NB4 (cell line): Measurements from ENCODE around the gene ACSS3.

Source experiments
- DNase-seq: peaks from one replicate; pipeline ENCODE4 v3.0.0; 2010; ENCODE audit warnings: low read depth
- H3K4me3 ChIP-seq: one replicate; pipeline ENCODE4 v1.5.1; 2011; ENCODE audit warnings: mild to moderate bottlenecking, low read depth, low read length, moderate library complexity
- MYC ChIP-seq: IDR thresholded peaks from 2 replicates; pipeline ENCODE4 v1.6.1; 2011; ENCODE audit warnings: low read depth, low read length
- POLR2A ChIP-seq: IDR thresholded peaks from 2 replicates; pipeline ENCODE4 v1.6.1; 2011; ENCODE audit warnings: mild to moderate bottlenecking; ENCODE audit not compliant: insufficient read length; ENCODE audit errors: extremely low read depth
- TF ChIP-seq, protein P1 (sequence below): IDR thresholded peaks from 2 replicates; pipeline ENCODE4 v1.6.1; 2011; ENCODE audit warnings: low read depth, low read length
- TF ChIP-seq, protein P2 (sequence below): IDR thresholded peaks from one replicate; pipeline ENCODE4 v1.5.1; 2012; ENCODE audit warnings: low read depth, low read length

Gene ACSS3

GRCh38 chr12:81288651-81289050 lies 210.8 kb downstream of the ACSS3 start:
- no peak for DNase-seq
- no peak overlapping the region for H3K4me3 ChIP-seq
- TF ChIP-seq, protein P1, sequence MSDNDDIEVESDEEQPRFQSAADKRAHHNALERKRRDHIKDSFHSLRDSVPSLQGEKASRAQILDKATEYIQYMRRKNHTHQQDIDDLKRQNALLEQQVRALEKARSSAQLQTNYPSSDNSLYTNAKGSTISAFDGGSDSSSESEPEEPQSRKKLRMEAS: no peak
- TF ChIP-seq, protein P2, sequence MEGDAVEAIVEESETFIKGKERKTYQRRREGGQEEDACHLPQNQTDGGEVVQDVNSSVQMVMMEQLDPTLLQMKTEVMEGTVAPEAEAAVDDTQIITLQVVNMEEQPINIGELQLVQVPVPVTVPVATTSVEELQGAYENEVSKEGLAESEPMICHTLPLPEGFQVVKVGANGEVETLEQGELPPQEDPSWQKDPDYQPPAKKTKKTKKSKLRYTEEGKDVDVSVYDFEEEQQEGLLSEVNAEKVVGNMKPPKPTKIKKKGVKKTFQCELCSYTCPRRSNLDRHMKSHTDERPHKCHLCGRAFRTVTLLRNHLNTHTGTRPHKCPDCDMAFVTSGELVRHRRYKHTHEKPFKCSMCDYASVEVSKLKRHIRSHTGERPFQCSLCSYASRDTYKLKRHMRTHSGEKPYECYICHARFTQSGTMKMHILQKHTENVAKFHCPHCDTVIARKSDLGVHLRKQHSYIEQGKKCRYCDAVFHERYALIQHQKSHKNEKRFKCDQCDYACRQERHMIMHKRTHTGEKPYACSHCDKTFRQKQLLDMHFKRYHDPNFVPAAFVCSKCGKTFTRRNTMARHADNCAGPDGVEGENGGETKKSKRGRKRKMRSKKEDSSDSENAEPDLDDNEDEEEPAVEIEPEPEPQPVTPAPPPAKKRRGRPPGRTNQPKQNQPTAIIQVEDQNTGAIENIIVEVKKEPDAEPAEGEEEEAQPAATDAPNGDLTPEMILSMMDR: no peak
- TF ChIP-seq MYC (no peak), POLR2A (no peak)

GRCh38 chr12:81294325-81295190 lies 216.7 kb downstream of the ACSS3 start:
- H3K4me3 ChIP-seq: no peak overlapping the region
- DNase-seq: peak; percentile 7
- TF ChIP-seq, protein P1: no peak
- TF ChIP-seq MYC (no peak), POLR2A (no peak)
- TF ChIP-seq, protein P2: no peak

DNA sequence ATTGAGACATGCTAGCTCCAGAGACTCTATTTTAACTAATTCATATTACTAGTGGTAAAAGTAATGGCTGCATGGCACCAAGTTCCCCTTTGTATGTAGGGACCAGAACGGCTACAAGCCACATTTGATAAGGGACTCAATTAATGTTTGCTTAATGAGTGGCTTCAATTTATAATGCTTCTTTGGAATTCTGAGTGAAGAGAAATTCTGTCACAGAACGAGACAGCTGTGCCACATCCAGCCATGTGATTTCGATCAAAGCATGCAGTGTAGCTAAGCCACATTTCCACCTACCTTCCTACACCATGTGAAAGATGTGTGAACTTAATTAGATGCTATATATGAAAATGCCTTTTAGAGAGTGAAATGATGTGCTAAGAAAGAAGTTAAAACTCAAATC lies 217.4 kb downstream of the ACSS3 start:
- no peak overlapping the region for H3K4me3 ChIP-seq
- no peak for DNase-seq
- TF ChIP-seq POLR2A (no peak), MYC (no peak)
- TF ChIP-seq, protein P2: no peak
- TF ChIP-seq, protein P1: no peak

DNA sequence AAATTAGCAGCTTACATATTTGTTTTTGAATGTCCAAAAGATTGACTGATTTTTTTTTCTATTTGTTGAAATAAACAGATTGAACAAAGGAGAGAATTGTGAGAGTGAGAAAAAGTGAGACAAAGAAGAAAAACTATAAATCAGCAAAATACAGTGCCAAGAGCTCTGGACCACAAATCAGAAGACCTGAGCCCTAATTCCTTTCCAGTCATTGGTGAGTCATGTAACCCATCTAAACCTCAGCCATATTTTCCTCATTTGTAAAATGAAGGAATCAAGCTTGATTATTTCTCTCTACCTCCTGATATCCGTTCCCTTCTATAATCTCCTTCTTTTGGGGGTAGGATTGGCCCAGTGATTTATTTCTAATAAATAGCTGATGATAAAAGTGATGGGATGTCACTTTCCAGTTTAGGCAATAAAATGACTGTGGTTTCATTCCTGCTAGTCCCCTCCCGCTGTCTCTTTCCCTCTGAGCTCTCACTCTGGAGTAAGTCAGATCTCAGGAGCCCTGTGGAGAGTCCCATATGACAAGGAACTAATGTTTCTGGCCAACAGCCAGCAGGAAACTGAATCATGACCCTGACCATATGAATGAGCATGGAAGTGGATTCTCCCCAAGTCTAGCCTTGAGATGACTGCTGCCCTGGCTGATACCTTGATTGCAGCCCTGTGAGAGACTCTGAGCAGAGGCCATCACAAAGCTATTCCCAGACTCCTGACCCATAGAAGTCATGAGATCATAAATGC lies 218.9 kb downstream of the ACSS3 start:
- TF ChIP-seq, protein P1: no peak
- no peak for TF ChIP-seq POLR2A
- no peak for TF ChIP-seq MYC
- TF ChIP-seq, protein P2: no peak
- no peak overlapping the region for H3K4me3 ChIP-seq
- DNase-seq: peak; percentile 1

DNA sequence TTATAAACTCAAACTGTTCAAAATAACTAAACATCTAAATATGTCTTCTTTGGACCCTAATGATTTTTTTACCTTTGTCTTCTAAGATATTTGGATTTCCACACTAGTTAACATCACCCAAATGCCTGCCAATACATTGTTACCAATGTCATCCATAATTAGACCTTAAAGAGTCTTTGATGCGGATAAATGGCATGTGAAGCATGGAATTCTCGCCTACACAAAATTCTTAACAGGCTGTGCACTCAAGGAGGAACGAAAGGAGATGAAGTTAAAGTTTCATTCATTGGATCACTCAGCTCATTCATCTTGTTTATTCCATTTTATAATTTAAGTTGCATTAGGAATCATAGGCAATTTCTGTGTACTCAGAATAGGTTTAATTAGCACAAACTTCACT lies 219.7 kb downstream of the ACSS3 start:
- DNase-seq: no peak
- TF ChIP-seq, protein P1: no peak
- TF ChIP-seq, protein P2: no peak
- TF ChIP-seq POLR2A (no peak), MYC (no peak)
- no peak overlapping the region for H3K4me3 ChIP-seq
